ENCODE results near the gene DLEC1. TPM values are rescaled to one million over a fixed set of nuclear protein-coding genes. Genes with fewer than 3 reads are reported as not detected.

Gene DLEC1
- polyA plus RNA-seq, 1 experiment: 0.06 TPM

GRCh38 chr3:38043486-38043885 lies 4.5 kb downstream of the DLEC1 start:
- no peak for DNase-seq (ENCODE audit: low read depth)
- TF ChIP-seq CTCF (IDR thresholded peaks at IDR 0.05; ENCODE audit: insufficient read depth, low read depth, low read length): no peak
- Histone ChIP-seq H3K36me3 (ENCODE audit: control insufficient read depth, insufficient read depth, low read length) (no peaks in the 10 kb centered on the region), H3K27me3 (ENCODE audit: control insufficient read depth, insufficient read depth, low read length) (peaks cover 4% of the 10 kb centered on the region; the same call in 1 of the 2 replicates), H3K4me3 (ENCODE audit: low read depth, low read length) (no peak overlapping the region)
- ChIA-PET POLR2A (no interaction called here), CTCF (no interaction called here)

- H3K36me3 ChIP-seq (ENCODE audit: control insufficient read depth, insufficient read depth, low read length): no peaks in the 10 kb centered on the region
- POLR2A ChIA-PET: no interaction called here
- no peak overlapping the region for H3K4me3 ChIP-seq (ENCODE audit: low read depth, low read length)
- CTCF ChIA-PET: no interaction called here
- peaks cover 3% of the 10 kb centered on the region; the same call in 1 of the 2 replicates for H3K27me3 ChIP-seq (ENCODE audit: control insufficient read depth, insufficient read depth, low read length)
- DNase-seq (ENCODE audit: low read depth): no peak
- TF ChIP-seq CTCF (IDR thresholded peaks at IDR 0.05; ENCODE audit: insufficient read depth, low read depth, low read length): no peak
Measured at GRCh38 chr3:38046027-38046426, 7.0 kb downstream of the DLEC1 start.

- no peaks in the 10 kb centered on the region for H3K36me3 ChIP-seq (ENCODE audit: control insufficient read depth, insufficient read depth, low read length)
- H3K27me3 ChIP-seq (ENCODE audit: control insufficient read depth, insufficient read depth, low read length): peaks cover 3% of the 10 kb centered on the region; the same call in 1 of the 2 replicates
- no peak for TF ChIP-seq CTCF (IDR thresholded peaks at IDR 0.05; ENCODE audit: insufficient read depth, low read depth, low read length)
- ChIA-PET POLR2A (no interaction called here), CTCF (no interaction called here)
- no peak for DNase-seq (ENCODE audit: low read depth)
- no peak overlapping the region for H3K4me3 ChIP-seq (ENCODE audit: low read depth, low read length)
Measured at GRCh38 chr3:38046821-38047220, 7.8 kb downstream of the DLEC1 start.

GRCh38 chr3:38047896-38048295 lies 8.9 kb downstream of the DLEC1 start:
- ChIA-PET CTCF (no interaction called here), POLR2A (no interaction called here)
- Histone ChIP-seq H3K4me3 (ENCODE audit: low read depth, low read length) (no peak overlapping the region), H3K27me3 (ENCODE audit: control insufficient read depth, insufficient read depth, low read length) (peaks cover 6% of the 10 kb centered on the region; the same call in 1 of the 2 replicates), H3K36me3 (ENCODE audit: control insufficient read depth, insufficient read depth, low read length) (no peaks in the 10 kb centered on the region)
- no peak for DNase-seq (ENCODE audit: low read depth)
- no peak for TF ChIP-seq CTCF (IDR thresholded peaks at IDR 0.05; ENCODE audit: insufficient read depth, low read depth, low read length)

GRCh38 chr3:38049358-38050126 lies 10.5 kb downstream of the DLEC1 start:
- H3K36me3 ChIP-seq (ENCODE audit: control insufficient read depth, insufficient read depth, low read length): no peaks in the 10 kb centered on the region
- ChIA-PET POLR2A (no interaction called here), CTCF (no interaction called here)
- TF ChIP-seq CTCF (IDR thresholded peaks at IDR 0.05; ENCODE audit: insufficient read depth, low read depth, low read length): no peak
- H3K4me3 ChIP-seq (ENCODE audit: low read depth, low read length): no peak overlapping the region
- no peak for DNase-seq (ENCODE audit: low read depth)
- H3K27me3 ChIP-seq (ENCODE audit: control insufficient read depth, insufficient read depth, low read length): peaks cover 6% of the 10 kb centered on the region

Data from BJ (cell line).